ENCODE results near the gene CAB39. TPM values are rescaled to one million over a fixed set of nuclear protein-coding genes. Genes with fewer than 3 reads are reported as not detected.
A peak's percentile ranks its signal among the peaks of the same experiment; 100 is the strongest.

The CAB39 gene
- total RNA-seq, 1 donor from 2014 or later = 22.6 TPM

DNA sequence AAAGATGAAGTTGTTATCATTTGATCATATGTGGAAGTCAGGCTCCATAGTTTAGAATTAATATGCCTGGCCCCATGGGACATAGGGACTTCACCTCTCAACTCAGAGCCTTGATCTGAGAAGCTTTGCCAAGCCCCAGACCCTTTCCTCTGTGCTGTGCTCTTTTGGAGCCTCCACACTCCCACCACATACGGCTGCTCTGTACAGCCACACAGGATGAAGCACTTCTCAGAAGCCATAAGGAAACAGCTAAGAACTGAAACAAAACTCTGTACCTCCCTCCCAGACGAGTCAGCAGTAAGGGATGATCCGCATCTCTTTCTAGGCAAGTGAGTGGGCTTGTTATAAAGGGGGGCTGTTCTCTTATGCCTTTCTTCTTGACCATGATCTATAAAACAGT is 66.5 kb downstream of the CAB39 start:
- ATAC-seq (no peak), DNase-seq (ENCODE audit: low spot score) (no peak)

DNA sequence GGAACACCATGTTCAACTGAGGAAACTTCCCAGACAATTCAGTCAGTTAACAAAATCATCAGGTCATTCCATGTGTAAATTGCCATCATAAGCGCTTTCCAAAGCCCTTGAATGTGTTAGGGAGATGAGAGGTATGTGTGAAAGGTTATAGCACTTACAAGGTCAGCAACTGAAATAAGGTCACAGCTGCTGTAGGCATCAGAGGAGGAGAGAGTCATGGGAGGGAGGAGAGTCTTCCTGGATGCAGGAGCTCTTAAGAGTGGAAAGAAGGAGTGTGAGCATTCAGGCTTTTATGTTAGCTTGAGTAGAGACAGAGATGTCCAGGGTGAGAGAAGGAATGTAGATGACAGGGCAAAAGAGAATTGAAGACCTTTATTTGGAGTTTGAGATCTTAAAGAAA is 67.0 kb downstream of the CAB39 start:
- ATAC-seq = no peak
- no peak for DNase-seq (ENCODE audit: low spot score)

DNA sequence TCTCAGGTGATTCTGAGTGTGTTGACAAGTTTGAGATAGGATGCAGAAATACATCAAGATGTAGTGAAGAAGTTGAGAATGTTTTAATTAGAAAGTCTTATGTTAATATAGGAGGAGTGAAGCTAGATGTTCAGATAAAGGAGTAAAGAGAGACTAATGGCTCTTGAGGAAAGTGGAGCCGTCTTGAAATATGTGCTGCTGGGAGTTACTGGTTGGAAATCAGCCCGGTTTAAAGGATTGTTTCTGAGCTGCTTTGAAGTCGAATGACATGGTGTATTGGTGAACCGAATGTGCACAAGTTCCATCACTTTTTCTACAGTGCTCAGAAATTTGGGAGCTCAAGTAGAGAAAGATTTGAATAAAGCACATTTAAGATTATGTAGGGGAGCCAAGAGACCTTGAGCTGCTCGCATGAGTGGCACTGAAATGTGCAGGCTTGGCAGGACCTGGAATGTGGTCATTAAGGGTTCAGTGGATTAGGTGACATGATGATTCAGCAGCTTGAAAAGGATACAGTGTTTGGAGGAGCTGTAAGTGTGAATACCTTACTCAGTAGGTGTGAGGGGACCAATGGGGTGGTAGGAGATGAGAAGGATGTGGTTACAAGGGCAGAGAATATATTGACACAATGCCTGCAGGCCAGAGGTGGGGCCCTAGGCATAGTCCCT is 68.6 kb downstream of the CAB39 start:
- peak; percentile 27 for ATAC-seq
- no peak for DNase-seq (ENCODE audit: low spot score)

DNA sequence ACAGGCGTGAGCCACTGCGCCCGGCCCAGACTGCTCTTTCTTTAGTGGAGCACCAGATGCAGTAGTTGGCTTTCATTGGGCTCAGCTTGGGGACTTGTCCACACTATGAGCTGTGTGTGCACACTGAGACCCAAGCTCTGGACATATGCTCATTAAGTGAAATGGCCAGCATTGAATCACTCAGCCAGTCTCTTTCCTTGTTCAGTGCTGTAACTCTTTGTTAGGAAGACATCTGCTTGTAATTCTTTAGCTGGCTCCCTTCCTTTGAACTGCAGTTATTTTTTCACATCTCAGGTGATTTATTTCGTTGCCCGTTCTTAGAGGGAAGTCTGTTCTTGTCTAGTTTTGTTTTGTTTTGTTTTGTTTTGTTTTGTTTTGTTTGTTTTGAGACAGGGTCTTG is 70.5 kb downstream of the CAB39 start:
- no peak for ATAC-seq
- no peak for DNase-seq (ENCODE audit: low spot score)

DNA sequence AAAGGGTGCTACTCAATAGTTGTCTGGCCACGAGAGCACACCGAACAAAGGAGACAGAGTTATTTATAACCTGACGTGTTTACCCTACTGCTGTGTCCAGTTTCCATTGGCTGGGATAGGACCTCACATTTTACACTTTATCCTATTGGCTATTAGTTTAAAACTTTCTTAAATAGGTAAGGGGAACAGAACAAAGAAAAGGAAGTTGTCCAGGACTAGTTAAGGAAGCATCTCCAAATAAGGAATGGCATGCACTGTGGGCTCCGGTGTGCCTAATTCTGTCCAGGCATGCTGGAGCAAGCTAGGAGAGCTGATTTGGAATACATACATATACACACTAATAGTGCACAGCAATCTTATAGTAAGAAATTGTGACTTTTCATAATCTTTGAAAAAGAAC is 72.2 kb downstream of the CAB39 start:
- no peak for ATAC-seq
- no peak for DNase-seq (ENCODE audit: low spot score)

DNA sequence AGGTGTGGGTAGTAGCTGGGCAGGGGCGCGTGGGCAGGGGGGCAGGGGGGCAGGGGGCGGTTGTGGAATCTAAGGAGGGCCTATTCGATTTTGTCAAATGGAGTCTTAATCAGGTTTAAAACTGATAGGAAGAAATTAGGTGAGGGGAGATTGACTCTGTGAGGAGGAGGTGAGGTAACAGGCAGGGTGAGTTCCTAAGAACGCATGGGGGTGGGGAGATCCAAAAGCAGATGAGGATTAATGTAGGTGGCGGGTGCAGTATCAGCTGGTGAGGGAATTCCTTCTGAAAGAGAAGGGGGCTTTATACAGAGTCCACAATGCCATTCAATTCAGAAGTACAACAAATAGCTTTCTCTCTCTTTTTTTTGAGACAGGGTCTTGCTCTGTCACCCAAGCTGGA is 72.7 kb downstream of the CAB39 start:
- DNase-seq (ENCODE audit: low spot score) (no peak), ATAC-seq (no peak)

DNA sequence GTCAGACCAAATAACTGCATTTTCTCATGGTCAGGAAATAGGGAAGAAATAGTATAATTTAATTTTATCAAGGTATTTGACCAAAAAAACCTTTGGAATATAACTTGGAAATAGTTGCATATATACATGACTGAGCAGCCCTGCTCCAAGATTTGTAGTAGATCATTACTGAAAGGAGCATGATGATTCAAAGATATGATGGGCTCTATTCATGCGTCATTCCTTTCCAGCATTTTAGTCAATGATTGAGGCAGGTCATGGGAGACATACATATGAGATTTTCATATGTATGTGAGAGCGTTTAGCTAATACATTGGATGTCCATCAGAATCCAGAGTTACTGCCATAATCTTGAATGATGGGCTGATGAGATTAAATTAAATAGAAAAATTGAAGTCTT is 74.5 kb downstream of the CAB39 start:
- no peak for ATAC-seq

DNA sequence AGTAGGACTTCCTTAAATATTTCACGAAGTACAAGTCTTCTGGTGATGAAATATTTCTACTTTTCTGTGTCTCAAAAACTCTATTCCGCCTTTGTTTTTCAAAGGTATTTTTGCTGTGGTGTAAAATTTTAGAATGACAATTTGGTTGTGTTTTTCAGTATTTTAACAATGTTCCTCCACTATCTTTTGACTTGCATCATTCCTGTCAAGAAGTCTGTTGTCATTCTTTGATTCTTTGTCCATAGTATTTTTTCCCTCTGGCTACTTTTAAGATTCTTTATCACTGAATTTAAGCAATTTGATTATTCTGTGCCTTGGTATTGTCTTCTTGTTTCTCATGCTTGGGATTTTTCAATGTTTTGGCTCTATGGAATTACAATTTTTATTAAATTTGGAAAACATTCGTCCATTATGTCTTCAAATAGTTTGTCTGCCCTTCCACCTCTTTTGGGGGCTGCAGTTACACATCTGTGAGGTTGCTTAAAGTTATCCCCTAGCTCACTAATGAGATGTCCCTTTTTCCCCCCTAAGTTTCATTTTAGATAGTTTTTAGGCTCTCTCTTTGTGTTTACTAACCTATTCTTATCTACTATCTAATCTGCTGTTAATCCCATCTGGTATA is 76.0 kb downstream of the CAB39 start:
- DNase-seq (ENCODE audit: low spot score) = no peak
- no peak for ATAC-seq

More for the DNA sequence above, 74.5 kb downstream of the CAB39 start:
- DNase-seq (ENCODE audit: low spot score) = no peak

DNA sequence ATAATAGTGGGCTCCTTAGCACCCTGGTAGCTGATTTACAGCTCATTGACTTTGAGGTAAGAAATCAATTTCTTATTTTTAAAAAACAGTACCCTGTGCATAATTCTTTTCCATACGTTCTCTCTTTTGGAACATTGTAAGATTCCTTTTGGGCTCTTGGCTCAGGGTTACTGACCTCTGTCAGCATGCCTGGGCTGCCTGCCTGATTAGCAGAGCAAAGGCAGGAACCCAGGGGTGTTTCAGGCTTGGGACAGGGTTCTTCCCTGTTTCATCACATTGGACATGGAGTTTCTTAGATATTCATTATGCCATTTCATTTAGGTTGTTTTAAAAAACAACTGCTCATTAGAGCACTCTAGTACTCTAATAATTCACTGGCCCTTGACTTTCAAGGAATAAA is 78.3 kb downstream of the CAB39 start:
- peak; percentile 57 for ATAC-seq
- DNase-seq (ENCODE audit: low spot score) = no peak

DNA sequence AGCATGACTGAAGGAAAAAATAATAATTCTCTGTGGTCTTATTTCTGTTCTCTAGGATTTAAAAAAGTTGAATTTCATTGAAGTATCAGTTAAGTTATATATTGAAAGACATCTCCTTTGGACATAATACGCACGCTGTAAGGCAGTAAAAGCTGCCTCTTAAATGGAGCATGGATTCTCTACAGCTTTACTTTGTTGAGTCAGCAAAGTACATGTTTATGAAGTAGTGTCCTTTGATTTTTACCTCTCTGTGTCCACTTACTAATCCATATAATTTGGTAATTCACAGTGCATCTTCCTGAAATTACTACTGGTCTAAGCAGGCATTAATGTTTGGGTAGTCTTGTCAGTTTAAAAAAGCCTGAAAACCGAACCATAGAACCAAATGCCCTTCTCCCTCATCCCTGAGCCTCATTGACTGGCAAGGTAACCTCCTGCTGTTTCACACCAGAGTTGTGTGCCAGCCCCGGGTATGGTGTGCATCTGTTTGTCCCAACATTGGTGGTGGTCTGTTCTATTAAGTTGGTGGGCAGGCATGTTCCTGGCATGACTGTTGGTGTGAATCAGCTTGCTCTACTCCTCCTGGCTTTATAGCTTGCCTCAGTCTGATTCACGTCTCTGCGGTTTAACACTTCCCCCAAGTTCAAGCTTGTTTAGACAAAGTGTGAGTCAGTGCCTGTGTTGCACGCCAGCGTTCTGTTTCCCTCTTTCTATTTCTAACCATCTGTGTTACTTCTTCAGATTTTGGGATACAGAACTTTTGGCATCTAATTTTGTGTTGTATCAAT is 81.1 kb downstream of the CAB39 start:
- DNase-seq (ENCODE audit: low spot score) (no peak), ATAC-seq (peak; percentile 43)

DNA sequence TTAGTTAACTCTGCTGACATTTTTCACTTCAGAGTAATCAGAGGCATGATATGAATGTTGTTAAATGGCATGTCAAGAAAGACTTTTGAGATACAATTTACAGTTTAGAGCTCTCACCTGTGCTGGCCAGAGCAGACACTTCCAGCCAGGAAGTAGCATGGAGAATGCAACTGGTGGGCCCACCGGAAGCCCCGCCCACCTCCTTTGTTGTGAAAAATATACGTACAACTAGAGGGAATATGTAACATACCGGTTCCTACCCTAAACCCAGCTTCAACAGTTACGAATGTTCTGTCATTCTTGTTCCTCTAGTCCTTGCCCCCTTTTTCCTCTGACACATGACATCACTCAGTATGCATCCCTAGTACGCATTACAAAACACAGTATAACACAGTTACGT is 81.9 kb downstream of the CAB39 start:
- DNase-seq (ENCODE audit: low spot score) (no peak), ATAC-seq (no peak)

DNA sequence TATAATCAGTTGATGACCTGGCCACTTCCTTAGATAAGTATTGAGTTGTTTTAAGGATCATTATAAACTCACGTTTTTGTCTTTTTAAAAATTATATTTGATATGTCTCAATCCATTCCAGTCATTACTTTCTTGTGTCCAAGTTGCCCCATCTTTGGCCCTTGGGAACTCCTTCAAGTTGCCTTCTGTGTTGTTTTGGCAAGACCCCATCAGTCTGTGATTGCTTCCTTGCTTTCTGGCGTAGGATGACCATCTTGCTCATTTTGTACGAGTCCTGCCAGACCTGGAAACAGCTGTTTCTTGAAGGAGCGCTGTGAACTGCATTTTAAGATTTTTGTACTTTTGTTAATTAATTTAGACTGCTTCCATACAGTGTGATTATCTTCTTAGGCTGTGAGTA is 83.2 kb downstream of the CAB39 start:
- DNase-seq (ENCODE audit: low spot score) (no peak), ATAC-seq (no peak)

DNA sequence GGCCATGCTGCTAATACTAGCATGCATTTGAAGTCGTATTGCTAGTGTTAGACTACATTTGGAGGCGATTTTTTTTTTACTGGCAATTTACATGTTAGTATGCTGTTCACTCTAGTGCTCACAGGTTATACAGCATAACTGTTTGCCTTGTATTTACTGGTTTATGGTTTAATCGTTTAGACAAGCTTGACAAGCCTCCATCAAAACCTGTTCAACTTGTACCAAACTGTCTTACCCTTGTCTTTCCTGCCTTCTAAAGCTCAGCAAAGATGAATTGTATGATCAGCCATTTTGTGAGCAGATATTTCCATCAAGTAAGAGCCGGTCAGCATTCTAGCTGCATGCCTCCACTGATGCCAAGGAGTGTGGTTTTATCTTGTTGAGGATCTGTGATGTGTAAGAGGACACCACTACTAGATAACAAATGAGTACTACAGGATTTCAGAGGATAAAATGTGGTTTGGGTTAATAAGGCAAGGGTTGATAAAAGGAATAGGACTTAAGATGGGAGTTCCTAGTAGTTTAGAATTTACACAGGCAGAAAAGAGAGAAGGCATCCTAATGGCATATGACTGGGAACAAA is 83.7 kb downstream of the CAB39 start:
- ATAC-seq (no peak), DNase-seq (ENCODE audit: low spot score) (no peak)

DNA sequence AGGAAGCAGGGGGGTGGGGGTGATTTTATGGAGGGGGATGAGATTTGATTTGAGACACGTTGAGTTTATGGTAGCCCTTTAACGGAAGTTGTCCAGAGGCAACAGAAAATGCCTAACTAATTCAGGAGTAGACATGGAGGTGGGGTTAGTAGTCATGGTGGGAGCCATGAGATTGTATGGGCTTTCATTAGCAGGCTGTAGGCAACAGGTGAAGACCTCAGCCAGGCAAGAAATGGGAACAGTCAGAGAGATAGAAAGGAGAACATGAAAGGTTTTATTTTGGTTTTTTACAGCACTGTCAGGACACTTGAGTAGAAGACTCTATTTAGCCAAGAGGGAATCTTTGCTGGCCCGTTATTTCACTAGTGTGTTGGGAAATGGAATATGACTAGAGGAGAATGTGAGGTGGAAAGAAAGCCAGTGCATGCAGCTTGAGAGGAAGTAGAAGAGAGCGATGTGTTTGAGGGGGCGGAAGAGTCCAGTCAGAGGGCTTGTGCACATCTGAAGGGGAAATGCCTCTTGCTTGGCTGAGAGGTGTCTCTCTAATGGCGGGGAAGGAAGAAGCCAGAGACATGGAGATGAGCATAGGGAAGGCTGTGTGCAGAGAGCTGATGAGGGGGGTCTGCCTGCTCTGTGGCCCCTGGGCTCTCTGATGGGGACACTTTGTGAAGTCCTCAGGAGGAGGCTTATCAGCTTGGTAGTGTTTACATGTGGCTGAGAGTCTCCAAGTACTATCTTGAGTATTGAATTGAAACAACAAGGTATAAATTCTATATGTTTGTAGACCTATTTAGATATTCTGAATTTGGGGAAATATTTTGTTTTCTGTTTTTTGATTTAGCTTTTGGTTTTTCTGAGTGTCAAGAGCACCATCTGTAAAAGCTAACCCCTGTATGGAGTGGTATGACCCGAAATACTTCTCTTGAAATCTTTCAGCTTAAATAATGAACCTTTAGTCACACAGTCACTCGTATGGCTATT is 85.2 kb downstream of the CAB39 start:
- DNase-seq (ENCODE audit: low spot score) (no peak), ATAC-seq (peak; percentile 35)

DNA sequence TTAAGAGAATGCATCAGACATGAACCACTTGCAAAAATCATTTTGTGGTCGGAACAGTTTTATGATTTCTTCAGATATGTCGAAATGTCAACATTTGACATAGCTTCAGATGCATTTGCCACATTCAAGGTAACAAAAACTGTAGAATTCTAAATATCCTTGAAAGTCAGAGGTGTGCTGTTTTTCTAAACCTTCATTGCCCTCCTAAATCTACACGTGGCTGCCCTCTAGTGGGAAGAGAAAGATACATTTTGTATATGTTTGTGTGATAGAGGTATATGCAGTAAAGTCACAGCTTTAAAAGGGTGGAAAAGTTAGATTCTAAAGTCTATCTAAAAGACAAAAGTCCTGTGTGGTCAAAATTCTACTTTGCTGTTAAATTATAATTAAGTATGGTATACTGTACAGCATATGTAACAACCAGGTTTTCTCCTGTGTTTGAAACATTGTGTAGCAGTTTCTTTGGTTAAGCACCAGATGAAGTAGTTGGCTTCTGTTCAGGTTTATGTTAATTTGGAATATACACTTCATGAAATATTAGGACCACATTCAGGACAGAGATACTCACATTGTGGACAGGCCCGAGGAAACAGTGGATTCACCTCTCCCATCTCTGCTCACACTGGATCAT is 86.2 kb downstream of the CAB39 start:
- DNase-seq (ENCODE audit: low spot score) (no peak), ATAC-seq (peak; percentile 75)

DNA sequence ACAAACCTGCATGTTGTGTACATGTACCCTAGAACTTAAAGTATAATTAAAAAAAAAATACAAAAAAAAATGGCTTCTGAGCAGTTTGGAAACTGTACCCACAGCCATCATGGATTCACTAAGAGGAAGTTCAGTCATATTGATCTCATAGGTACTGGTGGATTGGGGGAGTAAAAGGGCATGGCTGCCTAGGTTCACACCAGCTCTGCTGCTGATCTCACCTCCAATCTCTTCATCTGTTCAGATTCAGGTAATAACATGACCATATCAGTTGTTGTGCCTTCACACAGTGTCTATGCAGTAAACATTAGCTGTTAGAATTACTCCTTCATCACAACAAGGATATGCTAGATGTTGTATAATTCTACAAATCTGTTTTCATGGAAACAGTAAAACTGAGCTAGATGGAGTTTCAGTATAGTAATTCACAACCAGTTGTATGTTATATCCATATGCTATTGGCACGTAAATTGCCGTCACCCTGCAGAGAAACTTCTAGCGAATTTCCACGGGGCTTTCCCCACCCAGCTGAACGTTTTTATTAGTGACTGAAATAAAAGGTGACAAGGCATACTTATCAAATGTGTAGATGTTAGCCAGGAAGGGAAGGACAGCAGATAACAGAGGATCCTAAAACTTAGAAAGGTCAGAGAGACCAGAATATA is 92.8 kb downstream of the CAB39 start:
- no peak for DNase-seq (ENCODE audit: low spot score)
- no peak for ATAC-seq

DNA sequence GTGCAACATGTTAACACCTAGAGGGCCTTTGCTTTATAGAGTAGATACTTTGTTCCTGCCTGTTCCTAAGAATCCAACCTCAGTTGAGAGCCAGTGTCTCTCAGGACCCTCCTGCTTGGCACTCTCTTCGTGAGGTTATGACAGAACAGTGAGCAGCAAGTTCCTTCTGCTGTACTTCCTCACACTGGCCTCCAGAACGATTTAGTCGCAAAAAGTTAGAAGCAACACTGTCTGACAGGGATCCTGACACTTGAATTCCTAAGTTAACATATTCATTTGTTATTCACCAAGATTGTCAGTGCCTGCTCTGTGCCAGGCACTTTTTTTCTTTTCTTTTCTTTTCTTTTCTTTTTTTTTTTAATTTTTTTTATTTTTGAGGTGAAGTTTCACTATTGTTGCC is 95.1 kb downstream of the CAB39 start:
- no peak for DNase-seq (ENCODE audit: low spot score)
- no peak for ATAC-seq

DNA sequence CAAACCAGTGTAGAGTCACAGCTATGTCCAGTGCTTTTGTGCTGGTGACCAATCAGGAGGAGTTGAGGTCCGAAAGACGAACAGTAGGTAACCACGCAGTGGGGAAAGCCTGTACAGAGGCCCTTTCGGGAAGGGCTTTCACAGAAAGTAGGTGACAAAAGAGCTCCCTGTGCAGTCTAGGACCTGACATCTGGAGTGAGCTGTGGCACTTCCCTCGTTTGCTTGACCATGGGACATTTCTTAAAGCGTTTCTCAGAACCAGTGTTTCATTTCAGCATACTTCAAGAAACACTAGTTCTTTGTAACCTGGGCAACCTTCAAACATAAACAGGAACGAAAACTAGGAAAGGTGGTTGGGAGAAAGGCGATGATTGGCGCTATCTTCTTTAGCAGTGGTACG is 96.4 kb downstream of the CAB39 start:
- ATAC-seq = no peak
- no peak for DNase-seq (ENCODE audit: low spot score)

DNA sequence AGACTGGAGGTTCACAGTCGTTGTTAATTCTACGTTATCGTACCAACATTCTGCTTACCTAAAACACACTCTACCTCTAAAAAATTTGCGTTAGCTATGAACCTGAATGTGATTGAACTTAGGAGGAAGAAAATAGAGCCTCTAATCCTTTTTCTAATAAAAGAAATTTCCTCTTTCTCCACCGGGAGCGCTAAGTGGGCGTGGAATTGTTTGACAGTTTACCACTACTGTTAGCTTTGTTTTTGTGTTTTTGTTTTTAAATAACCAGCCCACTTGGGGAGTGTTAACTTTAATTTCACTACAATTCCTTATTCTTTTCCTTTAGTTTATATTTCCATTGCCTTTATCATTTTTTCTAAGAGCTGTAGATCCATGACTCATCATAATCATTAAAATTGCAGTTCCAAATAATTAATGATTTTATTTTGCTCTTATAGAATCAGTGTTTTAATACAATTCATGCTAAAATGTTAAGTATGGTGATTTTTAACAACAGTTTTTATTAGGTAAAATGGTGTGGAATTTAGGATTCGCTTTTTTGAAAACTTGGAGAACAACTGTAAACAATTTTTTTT is 97.1 kb downstream of the CAB39 start:
- ATAC-seq (no peak), DNase-seq (ENCODE audit: low spot score) (no peak)
